ENCODE results near the gene FOLR3. TPM values are rescaled to one million over a fixed set of nuclear protein-coding genes. Genes with fewer than 3 reads are reported as not detected.

The FOLR3 gene
- total and polyA plus RNA-seq, 8 donors = 0.40 TPM; not detected in 7

GRCh38 chr11:72103754-72104167 lies 31.8 kb upstream of the FOLR3 start:
- Histone ChIP-seq H3K4me1 (peaks cover 11 to 21% (median 13%) of the 10 kb centered on the region in 3 donors), H3K27me3 (no peaks in the 10 kb centered on the region), H3K27ac (peak overlapping the region; percentile 87 to 94 (median 91)), H3K36me3 (peaks cover 0 to 2% (median 2%) of the 10 kb centered on the region in 3 donors), H3K9me3 (no peaks in the 10 kb centered on the region), H3K4me3 (peak overlapping the region in 3 of 4 donors; percentile 10 to 84 (median 73))
- intact Hi-C loops (cut with DNase I) = no loop called here
- WGBS, 2 donors = 74 to 80% methylated on average over 11 of the region's 11 CpGs
- no peak for DNase-seq
- no peak for TF ChIP-seq CTCF (IDR thresholded peaks at IDR 0.05)
- ATAC-seq = no peak
- FAIRE-seq = no peak

DNA sequence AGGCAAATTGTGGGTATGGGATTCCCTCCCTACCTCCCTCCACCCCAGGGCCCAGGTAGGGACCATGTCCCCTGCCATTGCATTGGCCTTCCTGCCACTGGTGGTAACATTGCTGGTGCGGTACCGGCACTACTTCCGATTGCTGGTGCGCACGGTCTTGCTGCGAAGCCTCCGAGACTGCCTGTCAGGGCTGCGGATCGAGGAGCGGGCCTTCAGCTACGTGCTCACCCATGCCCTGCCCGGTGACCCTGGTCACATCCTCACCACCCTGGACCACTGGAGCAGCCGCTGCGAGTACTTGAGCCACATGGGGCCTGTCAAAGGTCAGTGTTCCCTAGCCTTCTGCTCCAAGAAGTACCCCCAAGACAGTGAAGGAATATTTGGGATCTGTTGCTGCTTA lies 29.6 kb upstream of the FOLR3 start, which contains the start of gene TOMT:
Gene TOMT (plus strand): TSS at position 37 of the 400 bp plus-strand sequence. CDS start 28 bp downstream, at position 65.
- DNase-seq (peak in 1 of 6 donors; percentile 66), ATAC-seq (no peak), FAIRE-seq (no peak)
- H3K4me1 ChIP-seq = peaks cover 11 to 21% (median 13%) of the 10 kb centered on the region in 3 donors
- no peak within 1 kb of the TSS for H3K27ac ChIP-seq
- intact Hi-C loops (cut with DNase I) = no loop called here
- H3K36me3 ChIP-seq = no peaks in the 10 kb centered on the region
- no peak within 1 kb of the TSS for H3K4me3 ChIP-seq
- TF ChIP-seq CTCF (IDR thresholded peaks at IDR 0.05) = no peak
- 92 to 94% methylated on average over 14 of the region's 14 CpGs for WGBS, 2 donors
- H3K27me3 ChIP-seq = no peaks in the 10 kb centered on the region
- no peaks in the 10 kb centered on the region for H3K9me3 ChIP-seq

GRCh38 chr11:72111300-72112142 lies 24.0 kb upstream of the FOLR3 start:
- no peak for DNase-seq
- peak in 2 of 4 donors; percentile 4 to 11 for ATAC-seq
- H3K36me3 ChIP-seq = no peaks in the 10 kb centered on the region
- peaks cover 5% of the 10 kb centered on the region in 3 donors for H3K4me1 ChIP-seq
- WGBS, 2 donors = 0 to 1% methylated on average over 10 of the region's 10 CpGs
- H3K27me3 ChIP-seq = no peaks in the 10 kb centered on the region
- no peak for FAIRE-seq
- H3K27ac ChIP-seq = peak overlapping the region; percentile 89 to 99 (median 98)
- H3K4me3 ChIP-seq = peak overlapping the region; percentile 28 to 57 (median 48)
- H3K9me3 ChIP-seq = no peaks in the 10 kb centered on the region
- intact Hi-C loops (cut with DNase I) = no loop called here
- TF ChIP-seq CTCF (IDR thresholded peaks at IDR 0.05) = no peak

DNA sequence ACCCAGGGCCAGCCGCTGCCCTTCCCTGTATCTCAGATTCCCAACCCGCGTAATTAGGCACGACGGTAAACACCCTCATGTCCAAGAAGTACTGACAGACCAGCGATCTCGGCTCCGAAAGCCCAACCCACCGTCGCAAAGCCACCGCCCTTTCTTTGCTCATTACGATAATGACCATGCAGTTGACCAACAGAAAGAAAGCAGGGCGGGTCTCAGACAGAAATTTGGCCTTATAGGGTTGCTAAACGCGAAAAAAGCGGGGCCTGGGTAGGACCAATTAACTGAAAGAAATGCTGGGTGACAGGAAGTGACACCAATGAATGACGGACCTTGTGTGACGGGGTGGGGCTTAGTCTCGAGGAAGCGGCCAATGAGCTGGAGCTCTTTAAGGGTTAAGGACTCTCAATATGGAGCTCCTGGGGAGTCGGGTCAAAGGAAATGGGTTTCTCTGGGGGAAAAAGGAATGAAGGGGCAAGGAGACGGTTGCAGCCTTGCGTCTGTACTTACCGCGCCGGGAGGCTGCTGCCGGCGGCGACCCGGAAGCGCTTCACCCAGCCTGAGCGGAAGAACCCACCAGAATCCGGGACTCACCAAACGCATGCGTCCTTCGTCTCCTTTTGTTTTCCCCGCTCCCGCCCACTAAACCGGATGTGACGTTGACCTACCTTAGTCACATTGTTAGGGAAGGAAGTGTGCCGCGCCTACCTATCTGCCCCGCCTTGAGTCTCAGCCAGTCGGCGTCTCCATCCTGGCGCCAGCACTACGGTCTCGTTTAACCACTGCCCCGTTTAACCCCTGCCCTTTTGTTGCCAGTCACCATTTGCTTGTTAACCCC lies 23.2 kb upstream of the FOLR3 start, which contains the start of gene ANAPC15:
Gene ANAPC15 (minus strand): TSS at position 553 of the 835 bp plus-strand sequence. CDS start 1,419 bp downstream, outside the sequence.
- H3K27ac ChIP-seq = peak within 1 kb of the TSS; percentile 89 to 99 (median 98)
- no peaks in the 10 kb centered on the region for H3K9me3 ChIP-seq
- ATAC-seq (peak; percentile 92 to 96 (median 93)), FAIRE-seq (peak; percentile 97), DNase-seq (peak; percentile 87 to 99 (median 97))
- H3K4me1 ChIP-seq = peaks cover 5% of the 10 kb centered on the region in 3 donors
- no peaks in the 10 kb centered on the region for H3K27me3 ChIP-seq
- H3K36me3 ChIP-seq = no peaks in the 10 kb centered on the region
- WGBS, 2 donors = 0% methylated on average over 49 of the region's 49 CpGs
- H3K4me3 ChIP-seq = peak within 1 kb of the TSS; percentile 46 to 65 (median 54)
- intact Hi-C loops (cut with DNase I) = no loop called here
- TF ChIP-seq CTCF (IDR thresholded peaks at IDR 0.05) = no peak
